ENCODE results near the gene THRSP.
"Not testable (repeated sequence)": the region's sequence is repeated elsewhere in the genome, so short reads cannot be mapped to it uniquely, and the experiment has no call there.

GRCh38 chr11:78084506-78084905, 20.8 kb downstream of the THRSP start:
- not testable (repeated sequence) for TF ChIP-seq CTCF (IDR thresholded peaks at IDR 0.05; ENCODE audit: insufficient read depth, low read length); POLR2AphosphoS5 (IDR thresholded peaks at IDR 0.05; ENCODE audit: low read depth); REST (IDR thresholded peaks at IDR 0.05; ENCODE audit: insufficient replicate concordance, low read depth)
